RWPE2 (cell line): ENCODE results near the gene RGS6.

Experiments
- ATAC-seq: fragments of 200-7000 bp; cut with Tn5 transposase; 3 replicates; pipeline ENCODE4 v1.9.1; 2021; ENCODE audit warnings: low read depth
- DNase-seq: peaks from one replicate; pipeline ENCODE4 v3.0.0-alpha.2; 2020; ENCODE audit warnings: low spot score
- H3K27ac ChIP-seq: fragments of 450-650 bp; 2 replicates; pipeline ENCODE4 v1.5.1; 2017; ENCODE audit warnings: mild to moderate bottlenecking; ENCODE audit not compliant: poor library complexity, severe bottlenecking
- H3K27me3 ChIP-seq: fragments of 250-450 bp; sonication (Bioruptor Pico); 2 replicates; pipeline ENCODE4 v1.5.1; 2021; ENCODE audit warnings: mild to moderate bottlenecking, moderate library complexity; ENCODE audit not compliant: insufficient read depth, poor library complexity, severe bottlenecking
- H3K36me3 ChIP-seq: fragments of 250-450 bp; sonication (Bioruptor Pico); 2 replicates; pipeline ENCODE4 v1.5.1; 2020; ENCODE audit warnings: low read depth, mild to moderate bottlenecking, moderate library complexity
- H3K4me1 ChIP-seq: fragments of 250-450 bp; sonication (Bioruptor Pico); 2 replicates; pipeline ENCODE4 v1.5.1; 2021; ENCODE audit warnings: mild to moderate bottlenecking, moderate library complexity; ENCODE audit not compliant: insufficient read depth, poor library complexity, severe bottlenecking
- H3K4me3 ChIP-seq: fragments of 250-450 bp; sonication (Bioruptor Pico); 2 replicates; pipeline ENCODE4 v1.5.1; 2021; ENCODE audit warnings: mild to moderate bottlenecking, moderate library complexity; ENCODE audit not compliant: severe bottlenecking
- H3K9me3 ChIP-seq: fragments of 250-450 bp; sonication (Bioruptor Pico); 2 replicates; pipeline ENCODE4 v1.5.1; 2021; ENCODE audit warnings: mild to moderate bottlenecking, moderate library complexity; ENCODE audit not compliant: severe bottlenecking
- TF ChIP-seq, protein P1 (sequence below): fragments of 450-650 bp; IDR thresholded peaks from one replicate; pipeline ENCODE4 v1.5.1; 2017; ENCODE audit warnings: mild to moderate bottlenecking, moderate library complexity; ENCODE audit not compliant: poor library complexity, severe bottlenecking

RGS6 gene

DNA sequence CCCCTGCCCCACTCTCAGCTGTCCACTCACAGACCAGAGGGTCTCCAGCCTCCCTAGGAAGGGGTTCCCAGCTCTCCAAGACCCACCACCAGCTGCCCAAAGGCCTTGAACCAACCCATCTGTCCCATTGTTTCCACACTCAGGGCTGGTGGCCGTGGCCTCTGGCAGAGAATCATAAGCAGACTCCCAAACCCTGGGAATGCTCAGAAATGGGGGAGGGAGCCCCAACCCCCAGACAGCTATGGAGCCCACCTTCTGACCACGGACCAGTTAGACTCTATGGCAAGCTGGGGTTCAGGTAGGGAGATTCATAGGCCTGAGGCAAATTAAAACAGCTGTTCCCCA, 681.7 kb downstream of the RGS6 start:
- no peaks in the 10 kb centered on the region for H3K36me3 ChIP-seq
- TF ChIP-seq, protein P1, sequence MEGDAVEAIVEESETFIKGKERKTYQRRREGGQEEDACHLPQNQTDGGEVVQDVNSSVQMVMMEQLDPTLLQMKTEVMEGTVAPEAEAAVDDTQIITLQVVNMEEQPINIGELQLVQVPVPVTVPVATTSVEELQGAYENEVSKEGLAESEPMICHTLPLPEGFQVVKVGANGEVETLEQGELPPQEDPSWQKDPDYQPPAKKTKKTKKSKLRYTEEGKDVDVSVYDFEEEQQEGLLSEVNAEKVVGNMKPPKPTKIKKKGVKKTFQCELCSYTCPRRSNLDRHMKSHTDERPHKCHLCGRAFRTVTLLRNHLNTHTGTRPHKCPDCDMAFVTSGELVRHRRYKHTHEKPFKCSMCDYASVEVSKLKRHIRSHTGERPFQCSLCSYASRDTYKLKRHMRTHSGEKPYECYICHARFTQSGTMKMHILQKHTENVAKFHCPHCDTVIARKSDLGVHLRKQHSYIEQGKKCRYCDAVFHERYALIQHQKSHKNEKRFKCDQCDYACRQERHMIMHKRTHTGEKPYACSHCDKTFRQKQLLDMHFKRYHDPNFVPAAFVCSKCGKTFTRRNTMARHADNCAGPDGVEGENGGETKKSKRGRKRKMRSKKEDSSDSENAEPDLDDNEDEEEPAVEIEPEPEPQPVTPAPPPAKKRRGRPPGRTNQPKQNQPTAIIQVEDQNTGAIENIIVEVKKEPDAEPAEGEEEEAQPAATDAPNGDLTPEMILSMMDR = no peak
- H3K27ac ChIP-seq = no peak overlapping the region
- H3K4me1 ChIP-seq = peaks cover 11% of the 10 kb centered on the region
- ATAC-seq = no peak
- DNase-seq = no peak
- H3K9me3 ChIP-seq = no peaks in the 10 kb centered on the region
- H3K4me3 ChIP-seq = no peak overlapping the region
- H3K27me3 ChIP-seq = no peaks in the 10 kb centered on the region

GRCh38 chr14:72614365-72614764, 682.1 kb downstream of the RGS6 start:
- no peaks in the 10 kb centered on the region for H3K36me3 ChIP-seq
- no peak for ATAC-seq
- H3K27ac ChIP-seq = peak overlapping the region; percentile 66
- TF ChIP-seq, protein P1 = no peak
- no peak overlapping the region for H3K4me3 ChIP-seq
- H3K27me3 ChIP-seq = no peaks in the 10 kb centered on the region
- no peak for DNase-seq
- H3K9me3 ChIP-seq = no peaks in the 10 kb centered on the region
- peaks cover 13% of the 10 kb centered on the region for H3K4me1 ChIP-seq

DNA sequence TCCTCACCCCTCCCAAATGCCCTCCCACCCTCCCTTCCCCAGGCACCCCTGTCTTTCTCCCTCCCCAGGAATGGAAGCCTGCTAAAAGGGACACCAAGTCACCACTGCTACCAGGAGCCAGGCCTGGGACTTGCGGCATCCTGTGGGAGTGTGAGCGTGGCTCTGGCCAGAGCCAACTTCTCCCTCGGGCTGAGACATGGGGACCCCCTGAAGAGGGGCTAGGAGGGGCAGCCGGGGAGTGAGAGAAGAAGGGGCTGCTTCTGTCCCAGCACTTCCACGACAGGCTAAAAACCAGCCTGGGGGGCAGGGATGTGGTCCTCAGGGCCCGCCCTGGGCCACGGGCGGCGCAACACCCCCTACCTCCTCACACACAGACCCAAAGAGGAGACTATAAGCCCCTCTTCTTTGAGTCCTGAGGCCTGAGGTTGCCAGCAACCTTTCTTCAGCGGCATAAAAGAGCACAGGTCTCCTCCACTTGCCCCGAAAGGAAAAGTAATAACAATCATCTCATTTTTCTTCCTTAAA, 682.7 kb downstream of the RGS6 start:
- no peak overlapping the region for H3K4me3 ChIP-seq
- DNase-seq (no peak), ATAC-seq (no peak)
- H3K4me1 ChIP-seq = peaks cover 13% of the 10 kb centered on the region
- H3K27me3 ChIP-seq = no peaks in the 10 kb centered on the region
- H3K36me3 ChIP-seq = no peaks in the 10 kb centered on the region
- TF ChIP-seq, protein P1 = no peak
- peak overlapping the region; percentile 66 for H3K27ac ChIP-seq
- no peaks in the 10 kb centered on the region for H3K9me3 ChIP-seq

DNA sequence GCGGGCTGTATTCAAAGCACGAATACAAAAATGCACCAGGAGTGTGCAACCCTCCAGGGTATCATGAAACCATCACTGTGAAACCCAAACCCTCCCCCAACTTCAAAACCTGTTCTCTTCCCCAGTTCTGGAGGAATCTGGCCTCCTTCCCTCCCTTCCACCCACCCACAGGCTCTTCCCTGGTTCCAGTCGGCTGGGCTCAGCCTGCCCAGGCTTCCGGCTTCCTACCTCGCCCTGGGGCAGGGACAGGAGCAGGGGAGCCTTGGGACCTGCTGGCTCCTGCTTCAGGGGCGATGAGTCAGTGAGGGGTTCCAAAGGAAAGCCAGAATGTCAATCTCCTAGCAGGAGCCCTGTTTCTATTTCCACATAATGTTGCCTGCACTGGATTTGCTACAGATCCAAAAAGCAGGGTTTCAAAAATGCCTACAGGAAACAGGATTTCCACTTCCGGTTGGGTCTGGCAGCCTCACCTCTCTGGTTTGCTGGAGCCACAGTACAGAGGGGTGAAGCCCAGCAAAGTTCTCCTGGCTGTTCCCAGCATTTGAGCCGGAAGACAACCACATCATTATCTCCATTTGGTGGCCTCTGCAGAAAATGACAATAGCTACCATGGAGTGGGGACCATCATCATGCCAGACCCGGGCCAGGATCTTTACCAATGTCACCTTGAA, 683.4 kb downstream of the RGS6 start:
- peak; percentile 91 for ATAC-seq
- no peaks in the 10 kb centered on the region for H3K27me3 ChIP-seq
- TF ChIP-seq, protein P1 = no peak
- H3K4me3 ChIP-seq = no peak overlapping the region
- H3K9me3 ChIP-seq = no peaks in the 10 kb centered on the region
- peak overlapping the region; percentile 66 for H3K27ac ChIP-seq
- H3K4me1 ChIP-seq = peaks cover 13% of the 10 kb centered on the region
- DNase-seq = peak; percentile 86
- no peaks in the 10 kb centered on the region for H3K36me3 ChIP-seq
